ENCODE measurements around the gene CRYBB1. TPM values are rescaled to one million over a fixed set of nuclear protein-coding genes. Genes with fewer than 3 reads are reported as not detected.

CRYBB1 gene
- total and polyA plus RNA-seq, 2 of the 13 experiments (the other 11 are each of a cell fraction or from before 2014, with no cell fraction given): not detected

DNA sequence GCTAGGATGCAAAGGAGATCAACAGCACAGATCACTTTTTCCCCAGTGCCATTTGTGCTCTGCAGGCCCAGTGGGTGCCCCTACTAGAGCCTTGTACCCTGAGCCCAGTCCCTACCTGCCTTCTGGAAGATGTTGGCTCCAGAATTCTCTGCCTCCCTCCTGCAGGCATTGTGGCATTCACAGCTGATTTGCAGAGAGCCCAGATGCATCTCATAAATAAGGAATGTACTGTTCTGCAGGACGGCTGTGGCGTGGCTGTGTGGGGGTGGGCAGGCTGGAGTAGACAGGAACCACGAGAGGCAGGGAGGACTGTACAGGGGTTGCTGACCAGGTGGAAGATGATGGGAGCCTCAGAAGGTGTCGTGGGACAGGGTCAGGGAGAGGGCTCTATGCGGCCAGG lies 28.3 kb upstream of the CRYBB1 start:
- H3K4me1 ChIP-seq (ENCODE audit: insufficient read depth, low read length): peaks cover 9% of the 10 kb centered on the region
- DNase-seq (ENCODE audit: low spot score) (no peak), FAIRE-seq (no peak), ATAC-seq (no peak)
- no peak overlapping the region for H3K4me3 ChIP-seq (replicated peaks in 1 of 3; ENCODE audit: insufficient read depth in 1 of 3, low read depth in 2 of 3, low read length in 3 of 3)
- no peaks in the 10 kb centered on the region for H3K36me3 ChIP-seq (replicated peaks in 1 of 2; ENCODE audit: control insufficient read depth in 1 of 2, insufficient read depth in 2 of 2, low read length in 2 of 2)
- no peaks in the 10 kb centered on the region for H3K79me2 ChIP-seq (ENCODE audit: insufficient read depth, low read length)
- peaks cover 13 to 89% of the 10 kb centered on the region in 2 experiments for H3K27me3 ChIP-seq (ENCODE audit: control insufficient read depth in 1 of 2, insufficient read depth in 2 of 2, low read length in 2 of 2)
- WGBS (ENCODE audit: low lambda C conversion rate): 7% methylated on average over 5 of the region's 5 CpGs
- ChIA-PET POLR2A (no interaction called here), CTCF (ENCODE audit: low intra/inter-chr PET ratio, low total read pairs) (no interaction called here)
- H3K27ac ChIP-seq (ENCODE audit: extremely low read length, insufficient read depth, low read length): no peak overlapping the region
- no peak overlapping the region for H3K9ac ChIP-seq (ENCODE audit: insufficient read depth, low read depth, low read length)
- no TSS peak for BruUV-seq (replicated peaks)
- no peak for TF ChIP-seq PAWR (CRISPR knock-in tag; IDR thresholded peaks at IDR 0.05; ENCODE audit: borderline replicate concordance)
- TF ChIP-seq TOE1 (CRISPR knock-in tag; IDR thresholded peaks at IDR 0.05): no peak
- no peak for TF ChIP-seq MAFK (conservative IDR thresholded peaks at IDR 0.05 in 1 of 2, IDR thresholded peaks at IDR 0.05 in 1 of 2; ENCODE audit: low read length in 2 of 2)
- TF ChIP-seq ZXDC (CRISPR knock-in tag; IDR thresholded peaks at IDR 0.05): no peak
- TF ChIP-seq, protein P1, sequence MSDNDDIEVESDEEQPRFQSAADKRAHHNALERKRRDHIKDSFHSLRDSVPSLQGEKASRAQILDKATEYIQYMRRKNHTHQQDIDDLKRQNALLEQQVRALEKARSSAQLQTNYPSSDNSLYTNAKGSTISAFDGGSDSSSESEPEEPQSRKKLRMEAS (IDR thresholded peaks at IDR 0.05): no peak
- TF ChIP-seq AGO2 (optimal IDR thresholded peaks at IDR 0.05; ENCODE audit: low read depth, low read length): no peak
- no peak overlapping the region for H2AFZ ChIP-seq (ENCODE audit: low read length)
- no peaks in the 10 kb centered on the region; the same call in 1 of the 2 replicates for H4K20me1 ChIP-seq (ENCODE audit: insufficient read depth, low read length)
- no peak overlapping the region for H3K4me2 ChIP-seq (ENCODE audit: low read depth, low read length)
- intact Hi-C loops (cut with micrococcal nuclease; ENCODE audit: unreplicated experiment) (no loop called here), in situ Hi-C loops (cut with HindIII; ENCODE audit: extremely low pct_ligation_motif_present, low pct_unique_long_range_greater_than_20kb) (no loop called here)
- H3K9me3 ChIP-seq (ENCODE audit: low read length): no peaks in the 10 kb centered on the region
